Measurements from ENCODE around the gene SYCE1L. TPM values are rescaled to one million over a fixed set of nuclear protein-coding genes. Genes with fewer than 3 reads are reported as not detected.
A peak's percentile ranks its signal among the peaks of the same experiment; 100 is the strongest.

The SYCE1L gene
- total and polyA plus RNA-seq, 9 of the 15 experiments (the other 6 are each of a cell fraction or from before 2014, with no cell fraction given) = 0.54 to 2.7 (median 1.1) TPM; not detected in 5

DNA sequence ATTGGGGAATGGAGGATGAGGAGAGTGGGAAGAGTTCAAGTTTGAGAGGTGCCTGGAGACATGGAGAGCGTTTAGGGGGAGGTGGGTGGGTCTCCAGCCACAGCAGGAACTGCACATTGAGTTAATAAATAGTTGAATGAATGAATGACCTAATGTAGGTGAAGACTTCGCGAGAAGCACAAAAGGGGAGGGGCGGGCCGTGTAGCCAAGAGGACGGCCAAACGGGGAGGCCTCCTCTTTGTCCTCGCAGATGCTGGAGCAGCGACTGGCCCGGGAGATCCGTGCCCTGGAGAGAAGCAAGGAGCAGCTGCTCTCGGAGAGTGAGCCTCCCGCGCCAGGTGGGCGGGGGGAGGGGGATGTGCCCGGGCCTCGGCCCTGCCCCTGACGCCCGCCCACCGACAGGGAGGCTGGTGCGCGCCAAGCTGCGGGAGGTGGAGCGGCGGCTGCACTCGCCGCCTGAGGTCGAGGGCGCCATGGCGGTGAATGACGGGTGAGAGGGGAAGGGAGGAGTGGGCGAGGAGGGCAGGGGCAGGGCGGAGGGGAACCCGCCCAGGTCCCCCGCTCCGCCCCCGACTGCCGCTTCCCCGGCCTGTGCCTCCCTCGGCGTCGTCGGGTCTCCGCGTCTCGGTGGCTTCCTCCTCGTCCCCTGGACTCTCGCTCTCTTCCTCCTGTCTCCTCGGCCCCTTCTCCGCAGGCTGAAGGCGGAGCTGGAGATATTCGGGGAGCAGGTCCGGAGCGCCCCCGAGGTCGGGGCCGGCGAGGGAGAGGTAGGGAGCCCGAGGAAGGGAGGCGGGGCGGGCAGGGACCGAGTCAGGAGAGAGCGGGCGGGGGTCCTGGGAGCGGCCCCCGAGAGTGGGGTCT, 12.9 kb downstream of the SYCE1L start (continued):
- TF ChIP-seq JUN (IDR thresholded peaks at IDR 0.05; ENCODE audit: borderline replicate concordance, low read depth, low read length) (no peak), JUN (CRISPR knock-in tag; IDR thresholded peaks at IDR 0.05; ENCODE audit: borderline replicate concordance) (0 out of 2 replicates have a peak, but pooled peaks have one; percentile 26), RFX7 (CRISPR knock-in tag; IDR thresholded peaks at IDR 0.05) (no peak), TEAD2 (tag; IDR thresholded peaks at IDR 0.05) (no peak), ZSCAN29 (IDR thresholded peaks at IDR 0.05) (no peak), STAT5A (IDR thresholded peaks at IDR 0.05; ENCODE audit: borderline replicate concordance, low read length) (no peak), MYNN (IDR thresholded peaks at IDR 0.05) (no peak), MYNN (CRISPR knock-in tag; IDR thresholded peaks at IDR 0.05) (no peak), TBP (optimal IDR thresholded peaks at IDR 0.05; ENCODE audit: low read depth, low read length) (no peak), ETS2 (tag; IDR thresholded peaks at IDR 0.05; ENCODE audit: borderline replicate concordance, poor library complexity, severe bottlenecking) (no peak), NCOA4 (IDR thresholded peaks at IDR 0.05; ENCODE audit: partially characterized antibody) (no peak), KAT2B (IDR thresholded peaks at IDR 0.05; ENCODE audit: low read depth, low read length) (no peak), ESRRA (IDR thresholded peaks at IDR 0.05; ENCODE audit: borderline replicate concordance, low read depth) (no peak), NCOA2 (IDR thresholded peaks at IDR 0.05; ENCODE audit: partially characterized antibody in 2 of 2) (no peak), HNRNPL (IDR thresholded peaks at IDR 0.05; ENCODE audit: low read depth, low read length) (peak; percentile 57; the same call in 1 of the 2 replicates), PCBP1 (IDR thresholded peaks at IDR 0.05; ENCODE audit: low read depth, low read length, poor library complexity, severe bottlenecking) (peak; percentile 90), ETV1 (tag; conservative IDR thresholded peaks at IDR 0.05; ENCODE audit: low read depth) (no peak), ILF3 (IDR thresholded peaks at IDR 0.05; ENCODE audit: borderline replicate concordance) (no peak)
- TF ChIP-seq, protein P1, sequence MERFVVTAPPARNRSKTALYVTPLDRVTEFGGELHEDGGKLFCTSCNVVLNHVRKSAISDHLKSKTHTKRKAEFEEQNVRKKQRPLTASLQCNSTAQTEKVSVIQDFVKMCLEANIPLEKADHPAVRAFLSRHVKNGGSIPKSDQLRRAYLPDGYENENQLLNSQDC (CRISPR knock-in tag; IDR thresholded peaks at IDR 0.05) = no peak
- TF ChIP-seq, protein P2, sequence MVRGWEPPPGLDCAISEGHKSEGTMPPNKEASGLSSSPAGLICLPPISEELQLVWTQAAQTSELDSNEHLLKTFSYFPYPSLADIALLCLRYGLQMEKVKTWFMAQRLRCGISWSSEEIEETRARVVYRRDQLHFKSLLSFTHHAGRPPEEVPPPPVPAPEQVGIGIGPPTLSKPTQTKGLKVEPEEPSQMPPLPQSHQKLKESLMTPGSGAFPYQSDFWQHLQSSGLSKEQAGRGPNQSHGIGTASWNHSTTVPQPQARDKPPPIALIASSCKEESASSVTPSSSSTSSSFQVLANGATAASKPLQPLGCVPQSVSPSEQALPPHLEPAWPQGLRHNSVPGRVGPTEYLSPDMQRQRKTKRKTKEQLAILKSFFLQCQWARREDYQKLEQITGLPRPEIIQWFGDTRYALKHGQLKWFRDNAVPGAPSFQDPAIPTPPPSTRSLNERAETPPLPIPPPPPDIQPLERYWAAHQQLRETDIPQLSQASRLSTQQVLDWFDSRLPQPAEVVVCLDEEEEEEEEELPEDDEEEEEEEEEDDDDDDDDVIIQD (CRISPR knock-in tag; IDR thresholded peaks at IDR 0.05) = no peak
- TF ChIP-seq, protein P3, sequence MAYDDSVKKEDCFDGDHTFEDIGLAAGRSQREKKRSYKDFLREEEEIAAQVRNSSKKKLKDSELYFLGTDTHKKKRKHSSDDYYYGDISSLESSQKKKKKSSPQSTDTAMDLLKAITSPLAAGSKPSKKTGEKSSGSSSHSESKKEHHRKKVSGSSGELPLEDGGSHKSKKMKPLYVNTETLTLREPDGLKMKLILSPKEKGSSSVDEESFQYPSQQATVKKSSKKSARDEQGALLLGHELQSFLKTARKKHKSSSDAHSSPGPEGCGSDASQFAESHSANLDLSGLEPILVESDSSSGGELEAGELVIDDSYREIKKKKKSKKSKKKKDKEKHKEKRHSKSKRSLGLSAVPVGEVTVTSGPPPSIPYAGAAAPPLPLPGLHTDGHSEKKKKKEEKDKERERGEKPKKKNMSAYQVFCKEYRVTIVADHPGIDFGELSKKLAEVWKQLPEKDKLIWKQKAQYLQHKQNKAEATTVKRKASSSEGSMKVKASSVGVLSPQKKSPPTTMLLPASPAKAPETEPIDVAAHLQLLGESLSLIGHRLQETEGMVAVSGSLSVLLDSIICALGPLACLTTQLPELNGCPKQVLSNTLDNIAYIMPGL (CRISPR knock-in tag; IDR thresholded peaks at IDR 0.05) = no peak
- TF ChIP-seq, protein P4, sequence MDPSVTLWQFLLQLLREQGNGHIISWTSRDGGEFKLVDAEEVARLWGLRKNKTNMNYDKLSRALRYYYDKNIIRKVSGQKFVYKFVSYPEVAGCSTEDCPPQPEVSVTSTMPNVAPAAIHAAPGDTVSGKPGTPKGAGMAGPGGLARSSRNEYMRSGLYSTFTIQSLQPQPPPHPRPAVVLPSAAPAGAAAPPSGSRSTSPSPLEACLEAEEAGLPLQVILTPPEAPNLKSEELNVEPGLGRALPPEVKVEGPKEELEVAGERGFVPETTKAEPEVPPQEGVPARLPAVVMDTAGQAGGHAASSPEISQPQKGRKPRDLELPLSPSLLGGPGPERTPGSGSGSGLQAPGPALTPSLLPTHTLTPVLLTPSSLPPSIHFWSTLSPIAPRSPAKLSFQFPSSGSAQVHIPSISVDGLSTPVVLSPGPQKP (CRISPR knock-in tag; IDR thresholded peaks at IDR 0.05) = no peak
- TF ChIP-seq, protein P5, sequence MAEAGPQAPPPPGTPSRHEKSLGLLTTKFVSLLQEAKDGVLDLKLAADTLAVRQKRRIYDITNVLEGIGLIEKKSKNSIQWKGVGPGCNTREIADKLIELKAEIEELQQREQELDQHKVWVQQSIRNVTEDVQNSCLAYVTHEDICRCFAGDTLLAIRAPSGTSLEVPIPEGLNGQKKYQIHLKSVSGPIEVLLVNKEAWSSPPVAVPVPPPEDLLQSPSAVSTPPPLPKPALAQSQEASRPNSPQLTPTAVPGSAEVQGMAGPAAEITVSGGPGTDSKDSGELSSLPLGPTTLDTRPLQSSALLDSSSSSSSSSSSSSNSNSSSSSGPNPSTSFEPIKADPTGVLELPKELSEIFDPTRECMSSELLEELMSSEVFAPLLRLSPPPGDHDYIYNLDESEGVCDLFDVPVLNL (CRISPR knock-in tag; IDR thresholded peaks at IDR 0.05; ENCODE audit: low read depth) = no peak

Measured in K562 (cell line).